Effector CD8-positive, alpha-beta T cell (primary cell): Measurements from ENCODE around the gene STEAP3.

ENCODE experiments used
- DNase-seq: peaks from one replicate; lab custom pipeline; 2025; lab: John Stamatoyannopoulos, UW

STEAP3 gene

DNA sequence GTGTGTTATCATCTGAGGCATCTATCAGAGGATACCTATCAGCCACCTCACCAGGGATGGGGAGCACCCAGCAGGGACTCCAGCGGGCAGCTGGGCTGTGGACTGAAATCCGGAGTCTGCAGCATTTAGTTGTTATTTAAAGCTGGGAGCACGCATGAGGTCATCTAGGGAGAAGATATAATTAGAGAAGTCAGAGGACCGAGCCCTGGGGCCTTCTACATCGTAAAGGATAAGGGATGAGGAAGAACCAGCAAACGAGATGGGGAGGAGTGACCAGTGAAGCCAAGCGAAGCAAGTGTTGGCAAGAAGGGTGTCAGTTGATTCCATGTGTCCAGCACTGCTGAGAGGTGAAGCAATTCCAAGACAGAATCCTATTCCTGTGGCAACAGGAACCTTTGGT is 70.3 kb downstream of the STEAP3 start:
- DNase-seq: no peak

- no peak for DNase-seq
Observed at GRCh38 chr2:119294671-119295070, 71.0 kb downstream of the STEAP3 start.

- DNase-seq: no peak
Observed at GRCh38 chr2:119295688-119296375, 72.2 kb downstream of the STEAP3 start.

- DNase-seq: no peak
Observed at GRCh38 chr2:119301413-119301812, 77.8 kb downstream of the STEAP3 start.

DNA sequence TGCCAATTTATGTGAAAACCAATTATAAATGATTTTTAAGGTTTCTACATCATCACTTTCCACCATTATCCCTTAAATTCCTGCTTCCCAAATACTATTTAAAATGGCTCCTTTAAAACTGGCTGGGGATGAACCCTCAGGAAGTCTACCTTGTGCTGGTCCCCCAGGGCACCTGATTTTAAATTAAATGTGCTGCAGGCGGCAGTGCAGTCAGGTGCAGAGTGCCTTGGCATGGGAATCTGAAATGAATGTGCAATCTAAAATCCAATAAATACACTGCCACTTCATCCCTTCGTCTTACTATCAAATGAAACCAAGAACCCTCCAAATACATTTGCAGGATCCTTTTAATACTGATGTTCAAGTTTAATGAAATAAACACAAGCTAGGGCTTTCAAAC is 81.2 kb downstream of the STEAP3 start:
- DNase-seq: no peak

GRCh38 chr2:119305497-119306195 is 82.0 kb downstream of the STEAP3 start:
- no peak for DNase-seq

- DNase-seq: no peak
Observed at GRCh38 chr2:119306196-119306590, 82.6 kb downstream of the STEAP3 start.

GRCh38 chr2:119307419-119308140 is 83.9 kb downstream of the STEAP3 start:
- DNase-seq: no peak

DNA sequence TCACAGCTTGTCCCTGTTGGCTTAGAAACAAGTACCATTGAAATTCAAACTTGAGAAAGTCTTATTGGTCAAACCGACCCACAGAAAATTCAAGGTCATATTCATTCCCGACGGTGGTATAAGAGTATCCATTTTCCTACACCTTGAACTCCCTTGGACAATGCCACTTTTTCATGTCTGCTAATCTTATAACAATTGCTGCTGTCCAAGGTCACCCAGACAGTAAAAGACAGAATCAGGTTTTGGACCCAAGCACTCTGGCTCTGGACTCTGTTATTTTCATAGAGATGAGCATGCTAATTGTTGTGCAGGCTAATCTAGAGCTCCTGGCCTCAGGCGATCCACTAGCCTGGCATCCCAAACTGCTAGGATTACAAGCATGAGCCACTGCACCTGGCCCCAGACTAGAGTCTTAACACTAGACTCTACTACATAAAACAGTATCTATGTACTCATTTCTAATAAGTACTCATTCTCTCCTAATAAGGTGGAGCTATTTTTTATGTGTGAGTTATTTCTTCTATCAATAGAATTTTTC is 85.2 kb downstream of the STEAP3 start:
- DNase-seq: no peak

- DNase-seq: no peak
Observed at GRCh38 chr2:119311371-119311770, 87.7 kb downstream of the STEAP3 start.

- DNase-seq: no peak
Observed at GRCh38 chr2:119311831-119312230, 88.2 kb downstream of the STEAP3 start.
